HG03139 (cell line): Measurements from ENCODE around the gene TSPAN9.

Source experiments
- ATAC-seq: cut with Tn5 transposase; IDR thresholded peaks from one replicate; pipeline ENCODE4 v1.9.1; 2021; ENCODE audit not compliant: unreplicated experiment

Gene TSPAN9

DNA sequence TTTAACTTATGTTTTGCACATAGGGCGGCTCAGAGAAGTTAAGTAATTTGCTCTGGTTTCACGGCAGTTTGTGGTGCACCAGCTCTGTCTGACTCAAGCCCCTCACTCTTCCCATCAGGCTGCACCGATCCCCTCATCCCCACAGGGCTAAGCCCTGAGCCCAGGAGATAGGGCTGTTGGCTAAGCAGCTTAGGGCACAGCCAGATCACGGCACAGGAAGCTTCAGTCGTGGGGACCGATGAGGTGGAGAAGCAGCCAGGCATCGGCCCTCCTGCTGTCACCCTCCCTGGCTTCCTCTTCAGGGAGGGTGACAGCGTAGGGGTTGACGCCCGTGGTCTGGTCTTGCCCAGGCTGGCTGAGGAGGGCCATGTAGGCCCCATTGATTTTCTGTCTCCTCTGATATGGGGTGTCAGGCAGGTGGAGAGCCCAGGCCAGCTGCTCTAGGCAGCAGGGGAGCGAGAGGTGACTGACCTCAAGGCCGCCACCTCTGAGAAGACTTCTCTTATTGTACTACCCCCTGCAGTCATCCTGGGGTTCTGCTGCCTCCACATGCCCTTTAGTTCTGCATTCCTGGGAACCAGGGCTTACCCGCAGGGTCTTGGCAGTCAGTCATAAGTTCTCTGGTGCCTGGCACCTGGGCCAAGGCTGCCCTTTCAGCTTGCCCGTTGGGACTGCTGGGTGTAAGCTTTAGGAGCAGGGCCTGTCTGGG is 166.4 kb downstream of the TSPAN9 start:
- ATAC-seq = no peak

DNA sequence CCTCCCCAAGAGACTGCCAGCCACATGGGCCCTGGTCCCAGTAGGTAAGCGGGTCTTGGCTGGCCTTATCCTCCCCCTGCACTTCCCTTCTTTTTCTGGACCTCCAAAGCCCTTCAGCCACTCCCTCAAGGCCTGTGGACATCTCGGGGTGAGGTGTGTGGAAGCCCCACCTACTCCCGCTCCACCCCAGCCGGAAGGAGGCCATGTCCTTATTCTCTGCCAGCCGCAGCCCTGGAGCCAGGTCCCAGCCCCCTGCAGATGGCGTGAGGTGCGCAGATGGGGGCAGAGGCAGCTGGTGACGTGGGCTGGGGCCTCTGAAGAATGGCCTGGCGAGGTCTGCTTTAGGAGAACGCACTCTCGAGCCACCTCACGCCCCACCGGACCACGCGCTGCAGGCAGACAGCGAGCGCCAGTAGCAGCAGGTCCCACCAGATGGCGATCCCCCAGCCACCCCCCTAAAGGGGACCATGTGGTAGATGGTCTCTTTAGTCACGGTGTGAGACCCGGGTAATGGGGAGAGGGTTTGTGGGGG is 167.1 kb downstream of the TSPAN9 start:
- no peak for ATAC-seq

DNA sequence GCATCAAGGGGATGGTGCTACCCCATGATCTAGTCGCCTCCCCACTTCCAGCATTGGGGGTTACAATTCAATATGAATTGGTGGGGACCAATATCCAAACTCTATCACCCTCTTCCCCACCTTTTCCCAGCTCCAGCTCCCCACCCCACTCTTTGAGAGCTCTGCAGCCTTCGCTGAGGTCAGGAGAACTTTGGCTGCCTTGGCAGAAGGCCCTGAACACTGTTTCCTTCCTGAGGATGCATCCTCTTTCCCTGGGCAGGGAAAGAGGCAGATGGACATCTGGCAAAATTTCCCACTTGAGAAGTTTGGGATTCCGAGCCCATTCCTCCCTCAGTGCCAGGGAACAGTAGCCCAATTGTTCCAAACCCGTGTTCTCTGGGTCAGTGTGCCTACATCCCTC is 169.1 kb downstream of the TSPAN9 start:
- ATAC-seq = no peak

DNA sequence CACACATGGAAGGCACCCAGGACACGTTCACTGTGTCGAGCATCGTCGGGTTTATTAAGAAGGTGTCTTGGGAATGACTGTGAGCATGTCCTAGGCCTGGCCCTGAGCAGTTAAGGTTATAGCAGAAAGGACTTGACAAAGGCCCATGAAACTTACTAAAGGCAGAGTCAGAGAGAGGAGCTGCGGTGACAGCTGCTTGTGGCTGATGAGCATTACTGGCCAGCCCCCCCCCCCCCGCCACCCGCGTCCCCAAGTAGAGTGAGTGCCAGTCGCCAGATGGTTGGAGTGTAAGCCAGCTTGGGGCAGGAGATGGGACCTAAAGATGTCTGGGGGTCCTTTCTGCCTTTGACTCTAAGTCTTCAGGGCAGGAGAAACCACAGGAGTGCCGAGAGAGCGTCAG is 169.9 kb downstream of the TSPAN9 start:
- ATAC-seq = no peak

DNA sequence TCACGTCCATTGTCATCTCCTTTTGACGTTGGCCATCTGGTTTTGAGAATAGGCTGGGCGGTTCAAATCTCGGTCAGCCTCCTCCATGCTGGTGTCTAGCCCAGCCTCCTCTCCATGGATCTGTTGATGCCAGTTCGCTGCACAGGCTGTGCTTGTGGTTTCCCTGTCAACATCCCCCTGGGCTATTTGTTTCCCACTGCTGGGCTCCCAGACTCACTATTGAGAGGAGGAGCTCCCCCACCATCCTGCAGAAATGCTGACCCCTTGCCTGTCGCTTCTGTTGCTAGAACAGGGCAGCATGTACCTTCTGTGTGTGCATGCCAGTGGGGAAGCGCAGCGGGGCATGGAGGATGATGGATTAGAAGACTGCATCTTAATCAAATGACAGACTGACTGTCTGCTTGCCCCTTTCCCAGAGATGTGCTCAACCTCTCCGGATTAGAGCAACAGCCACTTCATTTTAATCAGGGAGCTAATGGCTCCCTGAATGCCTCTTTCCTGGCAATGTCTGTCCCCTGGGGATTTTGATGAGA is 170.5 kb downstream of the TSPAN9 start:
- no peak for ATAC-seq

DNA sequence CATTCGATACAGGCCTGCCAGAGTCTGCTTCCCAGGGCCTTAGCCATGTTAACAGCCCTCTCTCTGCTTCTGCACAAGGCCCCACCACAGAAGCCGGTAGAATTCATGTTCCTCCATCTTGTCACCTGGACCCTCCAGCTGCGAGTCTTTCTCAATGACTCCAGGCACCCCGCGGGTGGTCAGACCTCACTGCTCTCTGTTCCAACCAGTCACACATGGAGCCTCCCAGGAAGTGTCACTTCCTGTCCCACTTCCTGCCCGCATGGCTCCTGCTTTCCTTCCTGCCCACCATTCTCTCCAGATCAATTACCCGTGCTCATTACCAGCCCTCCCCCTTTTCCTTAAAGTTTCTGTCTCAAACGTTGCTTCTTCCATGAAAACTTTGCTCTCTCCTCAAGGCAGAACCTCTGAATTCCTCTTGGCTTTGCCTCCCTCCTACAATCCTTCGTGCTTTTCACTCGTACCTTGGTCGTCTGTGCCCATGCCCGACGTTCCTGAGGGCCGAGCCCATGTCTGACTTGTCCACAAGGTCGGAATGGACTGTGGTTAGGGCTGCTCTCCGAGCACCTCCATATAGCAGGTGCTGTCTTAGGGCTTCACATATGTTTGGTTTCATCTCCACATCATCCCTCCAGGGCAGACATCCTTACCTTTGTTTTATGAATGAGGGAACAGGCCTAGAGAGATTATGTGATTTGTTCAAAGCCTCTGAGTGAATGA is 172.1 kb downstream of the TSPAN9 start:
- no peak for ATAC-seq

DNA sequence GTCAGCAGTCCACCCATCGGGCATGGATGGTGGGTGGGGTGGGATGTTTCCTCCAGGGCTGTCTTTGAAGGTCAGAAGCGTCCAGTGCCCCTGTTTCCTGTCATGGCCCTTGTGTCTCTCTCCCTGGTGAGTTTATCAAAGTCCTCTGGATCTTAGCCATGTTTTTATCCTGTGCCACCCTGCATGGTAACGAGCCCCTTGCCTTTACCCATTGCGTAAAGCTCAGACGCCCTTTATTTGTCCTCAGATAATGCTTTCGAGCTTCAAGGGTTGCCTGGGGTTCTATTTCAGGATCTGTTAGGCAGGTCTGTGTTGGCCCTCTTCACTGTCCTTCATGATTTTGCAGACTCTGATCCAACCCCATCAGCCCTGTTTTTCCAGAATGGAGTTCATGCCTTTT is 172.9 kb downstream of the TSPAN9 start:
- ATAC-seq = no peak

DNA sequence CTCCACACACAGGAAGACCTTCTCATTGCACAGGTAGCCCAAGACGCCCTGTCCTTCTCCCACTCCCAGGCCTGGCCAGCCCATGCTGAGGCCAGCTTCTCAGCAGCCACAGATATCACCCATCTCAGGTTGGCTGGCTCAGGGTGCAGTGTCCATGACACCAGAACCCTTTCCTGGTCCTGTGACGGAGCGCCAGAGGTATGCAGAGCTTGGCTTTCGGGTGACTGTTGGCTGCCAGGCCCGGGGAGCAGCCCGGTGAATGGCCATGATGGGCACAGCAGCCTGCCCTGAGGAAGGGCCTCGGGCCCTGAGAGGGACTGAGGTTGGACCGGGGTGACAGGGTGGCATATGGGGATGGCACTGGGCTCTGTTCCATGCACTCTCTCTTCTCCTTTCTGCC is 173.4 kb downstream of the TSPAN9 start:
- no peak for ATAC-seq

DNA sequence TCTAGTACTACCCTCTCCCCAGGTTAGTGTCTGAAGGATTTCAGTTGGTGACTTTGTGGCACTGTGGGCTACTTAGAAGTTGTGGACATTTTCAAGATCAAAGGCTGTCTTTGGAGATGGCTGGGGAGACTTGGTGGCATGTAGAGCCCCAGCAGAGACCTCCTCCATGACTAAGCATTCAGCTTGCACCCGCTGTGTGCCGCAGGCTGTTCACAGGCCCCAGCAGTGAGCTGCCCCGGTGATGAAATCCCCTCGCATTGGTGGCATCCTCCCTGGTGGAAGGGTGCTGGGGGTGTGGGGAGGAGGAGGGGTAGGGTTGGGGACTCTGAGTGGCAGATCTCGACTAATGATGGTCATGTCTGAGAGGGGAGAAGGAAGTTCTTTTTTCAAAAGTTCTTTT is 173.9 kb downstream of the TSPAN9 start:
- ATAC-seq = no peak

DNA sequence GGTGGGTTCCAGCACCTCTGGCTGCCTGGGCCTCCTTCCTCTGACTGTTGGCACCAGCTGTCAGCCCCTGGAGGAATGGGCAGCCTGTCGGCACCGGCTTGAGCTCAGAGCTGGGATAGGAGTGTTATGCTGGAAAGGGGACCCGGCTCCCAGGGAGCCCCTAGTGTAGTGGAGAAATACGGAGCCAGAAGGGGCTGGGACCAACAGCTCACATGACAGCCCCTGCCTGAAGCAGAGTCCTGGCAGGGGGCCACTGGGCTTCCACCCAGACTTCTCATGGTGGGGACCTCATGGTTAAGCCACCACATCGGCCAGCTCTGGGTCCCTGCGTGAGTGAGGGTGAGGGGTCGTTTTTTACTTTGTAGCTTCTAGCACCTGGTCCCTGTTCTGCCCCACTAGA is 174.5 kb downstream of the TSPAN9 start:
- no peak for ATAC-seq

DNA sequence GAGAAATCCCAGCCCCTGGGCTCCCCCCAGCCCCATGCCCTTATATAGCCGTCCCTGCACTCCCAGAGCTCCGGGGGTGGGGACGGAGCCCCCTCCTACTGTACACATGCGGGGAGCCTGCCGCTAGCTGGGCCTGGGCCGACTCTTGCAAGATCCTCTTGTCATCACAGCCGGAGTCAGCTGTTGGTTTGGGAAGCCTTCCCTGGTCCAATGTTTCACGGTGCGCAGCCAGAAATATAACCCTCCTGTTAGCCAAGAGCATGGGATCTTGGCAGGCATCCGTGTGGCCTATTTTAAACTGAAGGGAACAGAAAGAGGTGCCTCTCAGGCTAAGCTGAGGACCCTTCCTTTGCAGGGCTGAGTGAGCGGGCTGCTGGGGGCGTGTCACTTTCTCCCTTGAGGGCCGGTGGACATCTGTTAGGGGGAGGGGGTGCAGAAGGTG is 175.3 kb downstream of the TSPAN9 start:
- ATAC-seq = no peak

DNA sequence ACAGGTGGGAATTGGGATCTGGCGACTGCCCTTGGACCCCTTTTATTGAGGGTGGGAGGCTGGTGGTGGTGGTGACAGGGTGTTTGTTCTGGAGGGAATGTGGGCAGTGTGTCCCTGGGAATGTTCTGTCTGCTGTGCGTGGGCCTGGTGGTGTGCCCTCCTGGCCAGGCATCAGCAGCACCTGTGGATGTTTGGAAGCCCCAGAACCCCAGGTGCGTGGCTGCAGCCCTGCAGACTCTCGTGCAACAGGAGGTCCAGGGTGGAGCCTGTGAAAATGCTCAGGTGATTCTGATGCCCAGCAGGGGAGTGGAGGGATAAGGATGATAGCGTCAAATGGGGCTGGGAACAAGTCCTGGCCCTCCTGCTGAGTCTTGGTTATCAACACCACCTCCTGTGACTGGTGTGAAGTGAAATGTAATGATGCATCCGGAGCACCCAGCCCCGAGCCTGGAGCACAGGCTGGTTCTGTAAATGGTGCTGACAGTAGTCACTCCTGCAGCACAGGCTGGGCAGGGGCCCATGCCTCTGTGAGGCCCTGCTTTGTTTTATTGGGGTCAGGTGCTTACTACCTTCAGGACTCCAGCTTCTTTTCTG is 176.6 kb downstream of the TSPAN9 start:
- ATAC-seq = no peak

DNA sequence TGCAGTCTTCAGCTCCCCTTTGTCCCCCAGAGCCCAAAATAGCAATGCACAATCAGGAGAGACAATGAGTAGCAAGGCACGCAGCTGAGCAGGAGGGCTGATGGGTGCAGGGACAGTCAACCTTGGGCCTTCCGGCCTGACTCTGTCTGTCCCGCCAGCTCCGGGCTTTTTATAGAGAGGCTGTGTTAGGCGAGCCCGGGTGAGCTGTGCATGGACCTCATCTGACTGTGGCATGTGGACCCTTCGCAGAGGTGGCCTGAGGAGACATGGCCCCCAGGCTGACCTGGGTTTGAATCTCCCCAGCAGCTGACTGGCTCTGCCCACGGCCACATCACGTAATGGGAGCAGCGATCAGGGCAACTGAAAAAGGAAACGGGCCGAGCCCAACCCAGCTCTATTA is 177.9 kb downstream of the TSPAN9 start:
- no peak for ATAC-seq

DNA sequence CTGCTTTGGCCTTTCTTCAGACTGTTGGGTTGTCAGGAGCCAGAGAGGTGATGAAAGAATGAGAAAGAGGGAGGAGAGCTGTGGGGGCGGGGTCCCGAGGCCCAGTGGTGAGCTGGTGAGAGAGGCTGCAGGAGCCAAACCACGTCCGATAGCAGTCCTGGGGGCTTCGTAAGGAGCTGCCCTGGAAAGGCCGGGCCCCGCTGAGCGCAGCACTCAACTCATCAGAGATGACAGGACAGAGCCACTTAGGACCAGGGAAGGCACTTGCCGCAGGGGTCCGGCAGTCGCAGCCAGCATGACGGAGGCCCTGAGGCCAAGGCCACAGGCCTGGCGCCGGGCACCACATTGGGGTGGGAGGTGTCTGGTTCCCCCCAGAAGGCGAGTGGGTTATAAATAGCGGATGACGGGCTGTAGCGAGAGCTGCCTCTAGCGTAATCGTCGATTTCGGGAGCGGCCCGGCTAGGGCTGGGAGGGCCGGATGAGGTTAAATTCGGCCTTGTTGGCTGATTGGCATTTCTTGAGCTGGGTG is 179.0 kb downstream of the TSPAN9 start:
- no peak for ATAC-seq

DNA sequence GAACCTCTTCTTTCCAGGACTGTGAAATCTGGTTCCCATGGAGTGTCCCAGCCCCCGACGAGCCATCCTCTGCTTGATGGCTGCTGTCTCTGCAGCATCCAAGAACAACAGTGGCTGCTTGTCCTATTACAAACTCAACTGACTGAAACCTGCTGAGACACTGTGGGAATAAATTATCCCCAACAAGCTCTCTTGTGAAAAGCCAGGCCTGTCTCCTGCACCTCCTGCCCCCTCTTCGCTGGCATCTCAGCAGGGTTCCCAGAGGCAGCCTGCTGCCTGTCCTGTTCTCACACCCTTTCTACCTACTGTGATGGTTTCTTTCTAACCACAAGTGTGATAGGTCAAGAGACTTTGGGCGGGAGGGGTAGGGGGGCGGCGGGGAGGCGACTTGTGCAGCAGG is 180.2 kb downstream of the TSPAN9 start:
- ATAC-seq = no peak

DNA sequence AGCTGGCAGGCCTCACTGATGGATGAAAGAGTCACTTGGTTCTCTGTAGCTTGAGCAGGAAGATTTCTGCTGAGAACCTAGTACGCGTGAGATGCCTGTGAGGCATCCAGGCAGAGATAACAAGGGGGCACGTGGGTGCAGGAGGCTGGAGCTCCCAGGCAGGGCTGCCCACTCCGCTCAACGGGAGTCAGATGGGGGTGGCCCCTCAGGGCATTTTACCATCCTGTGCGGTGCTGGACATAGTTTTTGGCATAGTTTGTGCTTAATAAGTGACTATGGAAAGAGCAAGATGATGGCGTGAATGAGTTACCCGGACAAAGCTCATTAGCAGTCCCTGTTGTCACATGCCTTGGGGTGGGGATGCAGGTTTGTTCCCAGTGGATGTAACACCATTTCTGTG is 182.8 kb downstream of the TSPAN9 start:
- ATAC-seq = no peak

DNA sequence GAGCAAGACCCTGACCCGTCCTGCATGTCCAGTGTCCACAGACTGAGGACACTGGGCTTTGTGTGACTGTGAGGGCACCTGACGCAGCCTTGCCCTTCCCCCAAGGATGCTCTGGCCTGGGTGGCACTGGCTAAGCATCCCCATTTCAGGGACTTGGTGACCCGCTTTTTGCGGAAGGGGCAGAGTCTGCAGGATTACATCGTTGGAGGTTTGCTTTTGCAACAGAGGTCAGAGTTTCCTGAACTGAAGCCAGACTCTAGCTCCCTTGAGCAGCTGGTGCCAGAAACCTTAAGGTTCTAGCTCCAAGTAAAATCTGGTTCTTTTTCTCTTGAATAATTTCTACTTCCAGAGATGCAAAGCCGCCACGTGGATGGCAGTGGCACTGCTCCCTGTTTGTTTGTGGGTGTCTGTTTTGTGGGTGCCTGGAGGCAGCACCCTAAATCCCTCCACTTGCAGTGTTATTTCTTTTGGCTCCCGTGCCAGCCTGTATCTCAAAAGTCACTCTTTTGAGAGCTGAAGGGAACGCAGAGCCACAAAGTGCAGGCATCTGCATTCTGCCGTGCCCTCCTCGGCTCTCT is 184.7 kb downstream of the TSPAN9 start:
- no peak for ATAC-seq

DNA sequence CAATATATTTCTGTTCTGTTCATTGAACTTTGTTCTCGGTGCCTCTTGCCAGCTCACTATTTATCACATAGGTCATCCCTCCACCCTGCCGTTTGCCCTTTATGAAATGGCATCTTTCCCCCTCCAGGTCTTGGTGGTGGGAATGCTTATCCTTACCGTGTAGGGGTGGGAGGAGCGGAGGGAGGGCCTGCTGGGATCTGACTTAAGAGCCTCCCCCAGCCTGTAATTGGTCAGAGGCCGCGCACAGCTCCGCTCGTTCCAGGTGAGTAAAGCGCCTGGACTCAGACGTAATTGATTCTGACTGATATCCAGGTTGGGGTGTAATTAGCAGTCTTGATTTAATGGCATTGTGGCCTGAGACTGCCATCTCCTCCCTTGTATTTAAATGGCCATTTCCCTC is 185.3 kb downstream of the TSPAN9 start:
- no peak for ATAC-seq

DNA sequence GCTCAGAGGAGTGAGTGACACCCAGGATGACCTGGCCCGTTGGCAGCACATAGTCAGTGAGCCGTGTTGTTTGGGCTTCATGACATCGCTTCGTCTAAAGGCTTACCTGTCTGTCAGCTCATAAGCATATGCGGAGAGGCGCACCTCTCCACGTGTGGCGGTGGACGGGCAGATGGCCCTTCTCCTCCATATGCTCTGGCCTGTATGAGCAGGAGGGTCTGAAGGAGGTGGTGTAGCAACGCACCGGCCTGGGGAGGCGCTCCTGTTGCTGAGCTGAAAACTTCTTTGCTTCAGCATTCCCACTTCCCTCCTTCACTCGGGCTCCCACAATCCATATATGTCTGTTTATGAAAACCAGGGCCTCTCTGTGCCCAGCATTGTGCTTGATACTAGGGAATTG is 186.1 kb downstream of the TSPAN9 start:
- no peak for ATAC-seq

DNA sequence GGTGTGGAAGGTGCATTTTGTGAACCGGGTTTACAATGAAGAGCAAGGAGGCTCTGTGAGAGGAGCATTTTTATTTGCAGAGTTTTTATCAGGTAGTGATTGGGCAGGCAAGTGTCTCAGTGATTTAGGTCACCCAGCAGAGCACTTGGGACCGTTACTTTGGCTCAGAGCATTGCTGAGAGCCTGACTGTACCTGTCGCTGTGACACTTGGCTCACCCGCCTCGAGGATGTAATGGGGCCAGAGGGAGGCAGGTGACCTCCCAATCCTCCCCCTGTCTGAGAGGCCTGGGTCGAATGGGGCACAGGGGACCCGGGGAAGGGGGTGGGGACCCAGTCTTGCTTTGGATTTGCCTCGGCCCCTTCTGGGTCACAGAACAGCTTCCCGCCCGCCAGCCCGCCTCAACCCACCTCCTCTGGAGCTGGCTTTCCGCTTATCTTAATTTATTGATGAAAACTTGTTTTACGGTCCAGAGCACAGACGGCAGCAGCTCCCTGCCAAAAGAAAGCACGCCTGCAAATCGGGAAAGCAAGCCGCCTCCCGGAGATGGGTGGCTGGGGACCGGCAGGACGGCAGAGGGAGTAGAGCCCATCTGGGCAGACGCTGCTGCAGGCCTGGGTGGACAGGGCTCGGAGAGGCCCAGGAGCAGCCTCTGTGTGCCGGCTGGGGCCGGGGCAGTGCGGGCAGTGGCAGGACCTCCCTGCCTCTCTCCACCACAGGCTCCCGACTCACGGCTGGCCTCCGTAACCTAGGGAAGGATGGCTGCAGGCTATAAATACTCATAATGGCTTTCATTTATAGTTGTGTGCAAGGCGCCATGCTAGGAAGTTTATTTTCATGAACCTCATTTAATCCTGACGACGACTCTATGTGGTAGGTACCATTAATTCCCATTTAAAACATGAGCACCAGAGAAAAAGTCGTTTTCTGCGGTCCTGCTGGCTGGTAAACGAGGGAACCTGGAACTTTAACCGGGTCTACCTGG is 187.1 kb downstream of the TSPAN9 start:
- ATAC-seq = no peak
